GM18505 (cell line): ENCODE results near the gene NLK.
"Not testable (repeated sequence)": the region's sequence is repeated elsewhere in the genome, so short reads cannot be mapped to it uniquely, and the experiment has no call there.

Experiments
- ATAC-seq: cut with Tn5 transposase; IDR thresholded peaks from one replicate; pipeline ENCODE4 v1.9.1; 2021; ENCODE audit not compliant: unreplicated experiment
- POLR2A ChIP-seq: IDR thresholded peaks from 4 replicates; pipeline ENCODE4 v1.6.1; 2011; ENCODE audit warnings: borderline replicate concordance; ENCODE audit not compliant: insufficient read depth, insufficient read length; ENCODE audit errors: extremely low read depth

NLK gene

DNA sequence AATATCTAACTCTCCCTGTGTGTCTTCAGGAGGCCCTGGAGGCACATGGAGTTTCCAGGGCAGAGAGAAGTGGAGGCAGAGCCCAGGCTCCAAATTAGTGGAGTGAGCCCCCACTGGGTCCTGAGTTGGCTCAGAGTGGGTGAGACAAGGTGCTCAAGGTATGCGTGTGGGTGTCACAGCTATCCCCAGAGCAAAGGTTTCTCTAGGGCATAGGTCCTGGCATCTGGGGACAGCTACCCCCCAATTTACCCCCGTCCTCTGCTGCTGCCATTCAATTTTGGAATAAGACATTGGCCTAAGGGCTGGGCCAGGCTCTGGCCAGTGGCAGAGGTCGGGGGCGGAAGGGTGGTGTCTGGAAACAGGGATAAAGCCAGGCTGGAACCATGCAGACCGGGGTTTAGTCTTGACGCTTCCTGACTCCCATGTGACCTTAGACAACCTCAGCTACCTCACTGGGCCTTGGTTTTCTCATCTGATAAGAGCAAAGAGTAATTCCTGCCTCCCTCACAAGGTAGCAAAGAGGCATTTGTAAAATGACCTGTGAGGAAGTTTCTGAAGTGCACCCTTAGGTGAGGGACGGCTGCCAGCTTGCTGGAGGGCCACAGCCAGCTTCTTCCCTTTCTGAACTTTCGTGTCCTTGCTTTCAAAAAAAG lies 198.3 kb downstream of the NLK start:
- ATAC-seq = no peak
- TF ChIP-seq POLR2A = no peak

DNA sequence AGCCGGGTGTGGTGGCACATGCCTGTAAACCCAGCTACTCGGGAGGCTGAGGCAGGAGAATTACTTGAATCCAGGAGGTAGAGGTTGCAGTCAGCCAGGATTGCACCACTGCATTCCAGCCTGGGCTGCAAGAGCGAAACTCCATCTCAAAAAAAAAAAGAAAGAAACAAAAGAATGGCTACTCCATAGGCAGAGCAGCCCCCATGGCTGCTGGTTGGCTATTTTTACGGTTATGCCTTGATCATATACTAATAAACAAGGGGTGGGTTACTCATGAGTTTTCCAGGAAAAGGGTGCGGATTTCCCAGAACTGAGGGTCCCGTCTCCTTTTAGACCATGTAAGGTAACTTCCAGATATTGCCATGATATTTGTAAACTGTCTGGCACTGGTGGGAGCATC lies 200.3 kb downstream of the NLK start:
- no peak for TF ChIP-seq POLR2A
- no peak for ATAC-seq

DNA sequence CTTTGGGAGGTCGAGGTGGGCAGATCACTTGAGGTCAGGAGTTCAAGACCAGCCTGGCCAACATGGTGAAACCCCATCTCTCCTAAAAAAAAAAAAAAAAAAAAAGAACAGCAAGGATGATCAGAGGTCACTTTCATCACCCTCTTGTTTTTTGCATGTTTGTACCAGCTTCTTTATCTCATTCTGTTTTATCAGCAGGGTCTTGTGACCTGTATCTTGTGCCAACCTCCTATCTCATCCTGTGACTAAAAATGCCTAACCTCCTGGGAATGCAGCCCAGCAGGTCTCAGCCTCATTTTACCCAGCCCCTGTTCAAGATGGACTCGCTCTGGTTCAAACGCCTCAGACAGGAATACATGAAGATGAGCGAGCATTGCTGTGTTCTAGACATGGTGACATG lies 200.8 kb downstream of the NLK start:
- ATAC-seq = not testable (repeated sequence)

DNA sequence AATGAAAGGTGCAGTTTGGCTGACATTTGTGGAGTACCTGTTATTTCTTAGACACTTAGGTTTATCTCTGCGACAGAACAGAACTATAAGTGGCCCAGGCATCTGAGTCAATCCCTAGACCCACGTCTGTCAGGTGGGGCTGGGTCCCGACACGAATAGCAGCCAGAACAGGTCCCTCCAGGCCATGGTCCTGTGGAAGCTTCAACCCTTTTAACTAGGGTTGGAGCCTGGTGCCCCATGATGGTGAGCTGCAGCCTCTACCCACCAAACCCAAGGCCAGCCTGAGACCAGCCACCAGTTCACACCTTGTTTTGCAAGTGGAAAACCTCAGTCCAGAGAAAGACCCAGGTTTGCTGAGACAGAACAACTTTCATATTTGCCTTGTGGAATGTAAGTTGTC lies 202.0 kb downstream of the NLK start:
- TF ChIP-seq POLR2A = no peak
- ATAC-seq = no peak
